WERI-Rb-1 (cell line): ENCODE results near the gene ERCC2.

Experiments used
- DNase-seq: peaks from one replicate; pipeline ENCODE4 v3.0.0-alpha.2; 2020
- H3K27ac ChIP-seq: fragments of 250-450 bp; sonication (Bioruptor Pico); 2 replicates; pipeline ENCODE4 v1.5.1; 2020; ENCODE audit warnings: mild to moderate bottlenecking, moderate library complexity
- H3K27me3 ChIP-seq: fragments of 250-450 bp; sonication (Bioruptor Pico); 2 replicates; pipeline ENCODE4 v1.5.1; 2021; ENCODE audit warnings: mild to moderate bottlenecking, low read depth, moderate library complexity; ENCODE audit not compliant: insufficient read depth, severe bottlenecking
- H3K36me3 ChIP-seq: fragments of 250-450 bp; sonication (Bioruptor Pico); 2 replicates; pipeline ENCODE4 v1.5.1; 2020; ENCODE audit warnings: mild to moderate bottlenecking, moderate library complexity
- H3K4me3 ChIP-seq: 2 replicates; pipeline ENCODE4 v1.5.1; 2011; ENCODE audit warnings: low read depth, mild to moderate bottlenecking, control low read depth, low read length
- H3K9me3 ChIP-seq: fragments of 250-450 bp; sonication (Bioruptor Pico); 2 replicates; pipeline ENCODE4 v1.5.1; 2021; ENCODE audit warnings: mild to moderate bottlenecking, moderate library complexity; ENCODE audit not compliant: severe bottlenecking
- TF ChIP-seq, protein P1 (sequence below): IDR thresholded peaks from 2 replicates; pipeline ENCODE4 v1.5.1; 2011; ENCODE audit warnings: low read depth, mild to moderate bottlenecking, control low read depth, inconsistent platforms, low read length

The ERCC2 gene

DNA sequence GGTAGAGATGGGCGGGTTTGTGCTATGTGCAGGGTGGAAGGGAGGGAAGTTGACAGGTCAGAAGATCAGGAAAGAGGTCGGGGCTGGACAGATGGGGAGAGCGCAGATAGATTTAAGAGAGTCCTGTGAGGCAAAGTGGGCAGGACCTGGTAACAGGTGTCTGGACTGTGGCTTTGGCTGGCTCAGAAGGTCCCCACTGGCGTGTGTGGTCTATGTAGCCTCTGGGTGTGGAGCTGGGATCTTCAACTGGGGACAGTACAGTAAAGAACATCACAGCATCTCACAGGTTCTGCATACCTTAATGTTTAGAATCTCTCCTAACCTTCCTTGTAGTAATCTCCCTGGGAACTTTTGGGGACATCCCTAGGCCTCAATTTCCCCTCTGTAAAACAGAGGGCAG lies 65.4 kb downstream of the ERCC2 start:
- Histone ChIP-seq H3K4me3 (no peak overlapping the region), H3K9me3 (peaks cover 7% of the 10 kb centered on the region), H3K27ac (no peak overlapping the region), H3K27me3 (no peaks in the 10 kb centered on the region), H3K36me3 (peaks cover 4% of the 10 kb centered on the region)
- TF ChIP-seq, protein P1, sequence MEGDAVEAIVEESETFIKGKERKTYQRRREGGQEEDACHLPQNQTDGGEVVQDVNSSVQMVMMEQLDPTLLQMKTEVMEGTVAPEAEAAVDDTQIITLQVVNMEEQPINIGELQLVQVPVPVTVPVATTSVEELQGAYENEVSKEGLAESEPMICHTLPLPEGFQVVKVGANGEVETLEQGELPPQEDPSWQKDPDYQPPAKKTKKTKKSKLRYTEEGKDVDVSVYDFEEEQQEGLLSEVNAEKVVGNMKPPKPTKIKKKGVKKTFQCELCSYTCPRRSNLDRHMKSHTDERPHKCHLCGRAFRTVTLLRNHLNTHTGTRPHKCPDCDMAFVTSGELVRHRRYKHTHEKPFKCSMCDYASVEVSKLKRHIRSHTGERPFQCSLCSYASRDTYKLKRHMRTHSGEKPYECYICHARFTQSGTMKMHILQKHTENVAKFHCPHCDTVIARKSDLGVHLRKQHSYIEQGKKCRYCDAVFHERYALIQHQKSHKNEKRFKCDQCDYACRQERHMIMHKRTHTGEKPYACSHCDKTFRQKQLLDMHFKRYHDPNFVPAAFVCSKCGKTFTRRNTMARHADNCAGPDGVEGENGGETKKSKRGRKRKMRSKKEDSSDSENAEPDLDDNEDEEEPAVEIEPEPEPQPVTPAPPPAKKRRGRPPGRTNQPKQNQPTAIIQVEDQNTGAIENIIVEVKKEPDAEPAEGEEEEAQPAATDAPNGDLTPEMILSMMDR: no peak
- DNase-seq: no peak

DNA sequence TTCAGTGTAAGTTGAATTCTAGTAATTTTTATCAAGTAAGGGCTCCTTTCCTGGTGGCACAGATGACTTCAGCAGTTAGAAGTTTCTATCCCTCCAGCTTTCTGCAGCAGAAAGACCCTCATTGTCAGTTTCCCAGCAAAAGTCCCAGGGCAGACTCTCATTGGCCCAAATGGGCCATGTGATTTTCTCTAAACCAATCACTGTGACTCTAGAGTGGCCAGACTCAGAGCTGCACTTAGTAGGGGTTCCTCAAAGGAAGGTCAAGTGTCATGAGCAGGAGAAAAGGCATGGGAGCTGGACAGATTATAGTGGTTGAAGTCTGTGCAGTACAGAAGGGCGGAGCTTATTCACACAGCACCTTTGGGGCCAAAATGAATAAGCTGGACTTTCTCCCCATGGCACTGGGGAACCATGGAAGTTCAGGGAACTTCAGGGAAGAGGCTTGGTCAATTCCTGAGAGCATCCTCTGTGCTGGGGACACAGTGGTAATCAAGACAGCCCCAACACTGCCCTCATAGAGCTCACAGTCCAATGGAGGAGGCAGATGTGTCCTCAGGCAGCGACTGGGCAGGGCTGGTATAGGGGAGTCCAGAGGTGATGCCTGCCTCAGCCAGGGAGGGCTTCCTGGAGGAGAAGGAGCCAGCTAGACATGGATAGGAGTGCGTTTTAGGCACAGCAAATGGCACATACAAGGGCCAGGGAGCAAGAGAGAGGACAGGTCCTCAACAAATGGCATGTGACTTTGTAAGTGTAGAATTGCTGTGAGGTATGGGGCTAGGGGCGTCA lies 66.0 kb downstream of the ERCC2 start:
- TF ChIP-seq, protein P1: no peak
- no peak overlapping the region for H3K27ac ChIP-seq
- H3K4me3 ChIP-seq: no peak overlapping the region
- no peak for DNase-seq
- H3K36me3 ChIP-seq: peaks cover 4% of the 10 kb centered on the region
- H3K9me3 ChIP-seq: peaks cover 7% of the 10 kb centered on the region
- H3K27me3 ChIP-seq: no peaks in the 10 kb centered on the region

DNA sequence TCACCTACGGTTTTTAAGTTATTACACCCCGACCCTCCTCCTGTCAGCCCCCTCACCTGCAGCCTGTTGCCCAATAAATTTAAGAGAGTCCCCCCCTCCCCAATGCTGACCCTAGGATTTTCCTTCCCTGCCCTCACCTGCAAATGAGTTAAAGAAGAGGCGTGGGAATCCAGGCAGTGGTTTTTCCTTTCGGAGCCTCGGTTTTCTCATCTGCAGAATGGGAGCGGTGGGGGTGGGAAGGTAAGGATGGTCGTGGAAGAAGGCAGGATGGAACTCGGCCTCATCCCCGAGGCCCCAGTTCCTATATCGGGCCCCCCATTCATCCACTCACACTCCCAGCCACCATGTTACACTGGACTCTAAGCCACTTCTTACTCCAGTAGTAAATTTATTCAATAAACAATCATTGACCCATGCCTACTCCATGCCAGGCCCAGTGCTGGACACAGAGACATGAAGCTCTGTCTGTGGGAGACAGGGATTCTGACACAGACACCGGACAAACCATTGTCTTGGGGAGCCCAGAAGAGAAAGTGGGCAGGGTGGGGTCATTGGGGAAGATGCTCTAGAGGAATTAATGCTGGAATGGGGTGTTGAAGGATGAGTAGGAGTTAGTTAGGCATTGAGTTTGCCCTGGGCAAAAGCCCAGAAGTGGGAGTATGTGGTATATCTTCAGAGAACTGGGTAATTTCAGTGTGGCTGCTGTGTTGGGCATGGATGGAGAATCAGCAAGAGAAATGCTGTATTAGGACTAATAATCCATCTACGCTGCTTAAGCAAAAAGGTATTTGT lies 66.9 kb downstream of the ERCC2 start:
- H3K36me3 ChIP-seq: peaks cover 4% of the 10 kb centered on the region
- TF ChIP-seq, protein P1: no peak
- no peak overlapping the region for H3K27ac ChIP-seq

DNA sequence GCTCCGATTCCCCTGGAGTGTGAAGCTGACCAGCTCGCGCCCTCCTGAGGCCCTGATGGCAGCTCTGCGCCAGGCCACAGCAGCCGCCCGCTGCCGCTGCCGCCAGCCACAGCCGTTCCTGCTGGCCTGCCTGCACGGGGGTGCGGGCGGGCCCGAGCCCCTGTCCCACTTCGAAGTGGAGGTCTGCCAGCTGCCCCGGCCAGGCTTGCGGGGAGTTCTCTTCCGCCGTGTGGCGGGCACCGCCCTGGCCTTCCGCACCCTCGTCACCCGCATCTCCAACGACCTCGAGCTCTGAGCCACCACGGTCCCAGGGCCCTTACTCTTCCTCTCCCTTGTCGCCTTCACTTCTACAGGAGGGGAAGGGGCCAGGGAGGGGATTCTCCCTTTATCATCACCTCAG lies 68.0 kb downstream of the ERCC2 start:
- TF ChIP-seq, protein P1: no peak
- Histone ChIP-seq H3K27ac (no peak overlapping the region), H3K9me3 (peaks cover 2% of the 10 kb centered on the region), H3K36me3 (peaks cover 4% of the 10 kb centered on the region), H3K27me3 (no peaks in the 10 kb centered on the region), H3K4me3 (no peak overlapping the region)
- no peak for DNase-seq

More for the DNA sequence above, 66.9 kb downstream of the ERCC2 start:
- H3K4me3 ChIP-seq: no peak overlapping the region
- DNase-seq: no peak
- peaks cover 4% of the 10 kb centered on the region for H3K9me3 ChIP-seq
- H3K27me3 ChIP-seq: no peaks in the 10 kb centered on the region
